Kidney glomerular epithelial cell (primary cell): ENCODE data around the gene RFC1.
"Not testable (repeated sequence)": the region's sequence is repeated elsewhere in the genome, so short reads cannot be mapped to it uniquely, and the experiment has no call there.

ENCODE experiments used
- DNase-seq: peaks from one replicate; lab custom pipeline; 2025; lab: John Stamatoyannopoulos, UW

The RFC1 gene

GRCh38 chr4:39353478-39354253 is 12.5 kb downstream of the RFC1 start:
- peak; percentile 59 for DNase-seq

- not testable (repeated sequence) for DNase-seq
Measured at GRCh38 chr4:39353149-39353477, 13.0 kb downstream of the RFC1 start.

DNA sequence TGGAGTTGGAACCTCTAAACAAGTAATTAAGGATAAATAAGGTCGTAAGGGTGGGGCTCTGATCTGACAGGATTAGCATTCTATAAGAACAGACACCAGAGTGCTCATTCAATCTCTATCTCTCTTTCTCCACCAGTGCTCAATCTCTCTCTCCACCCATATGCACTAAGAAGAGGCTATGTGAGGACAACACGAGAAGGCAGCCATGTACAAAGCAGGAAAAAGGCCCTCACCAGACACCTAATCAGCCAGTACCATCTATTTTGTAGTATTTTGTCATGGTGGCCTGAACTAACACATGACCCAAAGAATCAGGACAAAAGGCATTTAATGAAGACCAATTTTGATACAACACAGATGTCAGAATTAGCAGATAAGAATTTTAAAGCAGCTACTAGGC is 16.8 kb downstream of the RFC1 start:
- DNase-seq = no peak

- DNase-seq = no peak
Measured at GRCh38 chr4:39348371-39349315, 17.5 kb downstream of the RFC1 start.

DNA sequence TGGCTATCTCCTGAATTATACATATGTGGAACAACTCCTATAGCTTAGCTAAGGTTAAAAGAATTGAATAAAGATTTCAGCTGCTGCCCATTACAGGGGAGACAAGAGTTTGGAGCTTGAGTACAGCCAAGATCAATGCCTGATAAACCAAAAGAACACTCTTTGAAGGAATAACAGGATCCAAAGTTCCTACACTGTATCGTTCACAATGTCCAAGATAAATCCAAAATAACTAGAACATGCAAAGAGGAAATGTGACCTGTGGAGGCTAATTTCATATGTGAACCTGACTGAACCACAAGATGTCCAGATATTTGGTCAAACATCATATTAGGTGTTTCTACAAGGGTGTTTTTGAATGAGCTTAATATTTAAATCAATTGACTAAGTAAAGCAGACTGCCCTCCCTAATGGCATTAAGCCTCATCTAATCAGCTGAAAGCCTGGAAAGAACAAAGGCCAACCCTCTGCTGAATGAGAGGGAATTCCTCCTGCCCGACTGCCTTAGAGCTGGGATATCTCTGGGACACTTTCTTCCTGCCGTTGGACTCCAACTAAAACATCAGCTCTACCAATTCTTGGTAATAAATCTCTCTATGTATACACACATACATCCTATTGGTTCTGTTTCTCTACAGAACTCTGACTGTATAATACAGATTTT is 19.2 kb downstream of the RFC1 start:
- no peak for DNase-seq

DNA sequence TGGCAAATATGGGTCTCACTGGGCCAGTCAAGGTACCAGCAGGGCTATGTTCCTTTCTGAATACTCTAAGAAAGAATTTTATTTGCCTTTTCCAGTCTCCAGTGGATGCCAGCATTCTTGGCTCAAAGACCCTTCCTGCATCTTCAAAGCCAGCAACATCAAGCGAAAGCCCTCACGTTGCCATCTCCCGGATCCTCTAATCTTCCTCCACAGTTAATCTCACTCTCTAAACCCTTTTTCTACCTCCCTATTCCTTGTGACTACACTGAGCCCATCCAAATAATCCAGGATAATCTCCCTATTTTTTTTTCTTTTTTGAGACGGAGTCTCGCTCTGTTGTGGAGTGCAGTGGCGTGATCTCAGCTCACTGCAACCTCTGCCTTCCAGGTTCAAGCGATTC is 23.4 kb downstream of the RFC1 start:
- no peak for DNase-seq

DNA sequence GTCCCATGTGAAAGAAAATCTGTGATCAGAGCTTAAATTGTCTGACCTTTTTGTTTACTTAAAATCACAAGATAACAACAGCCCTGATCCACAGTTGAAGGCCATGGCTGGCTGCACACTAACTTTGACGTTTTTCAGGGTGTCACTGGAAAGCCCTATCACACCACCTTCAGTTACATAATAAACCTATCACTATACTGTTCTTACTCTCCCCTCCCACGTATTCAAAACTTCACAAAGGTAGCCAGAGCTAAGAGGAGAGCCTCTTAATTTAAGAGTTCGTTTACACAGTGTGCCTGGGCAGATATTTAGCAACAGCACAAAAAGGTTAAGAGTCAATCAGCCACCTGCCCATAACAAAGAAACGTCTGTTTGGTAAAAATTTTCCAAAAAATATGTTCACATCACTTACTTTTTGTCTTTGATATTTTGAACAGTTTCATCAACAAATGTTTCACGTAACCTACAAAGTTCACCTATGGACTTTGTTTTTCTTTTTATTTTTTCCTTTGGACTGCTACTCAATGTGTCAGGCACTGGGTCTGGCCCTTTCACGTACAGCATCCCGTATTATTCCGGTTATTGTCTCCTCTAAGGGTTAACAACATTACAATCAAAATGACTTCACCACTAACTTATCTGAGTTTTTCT is 25.0 kb downstream of the RFC1 start:
- DNase-seq = no peak

DNA sequence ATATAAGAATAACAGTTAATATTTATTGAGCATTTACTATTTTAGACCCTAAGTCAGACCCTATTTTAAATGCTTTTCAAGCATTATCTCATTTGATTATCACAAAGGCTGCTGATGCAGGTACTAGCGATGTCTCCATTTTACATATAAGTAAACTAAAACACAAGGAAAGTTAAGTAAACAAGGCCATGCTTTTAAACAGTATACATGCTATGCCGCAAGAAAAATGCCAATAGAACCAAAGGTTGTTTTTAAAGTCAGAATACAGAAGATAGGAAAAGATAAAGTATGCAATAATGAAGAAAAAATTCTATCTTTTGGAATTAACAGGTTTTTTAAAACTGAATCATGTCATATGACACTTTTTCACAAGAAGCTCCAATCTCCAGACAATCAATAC is 26.2 kb downstream of the RFC1 start:
- no peak for DNase-seq

- DNase-seq = no peak
Measured at GRCh38 chr4:39337841-39338240, 28.3 kb downstream of the RFC1 start.

DNA sequence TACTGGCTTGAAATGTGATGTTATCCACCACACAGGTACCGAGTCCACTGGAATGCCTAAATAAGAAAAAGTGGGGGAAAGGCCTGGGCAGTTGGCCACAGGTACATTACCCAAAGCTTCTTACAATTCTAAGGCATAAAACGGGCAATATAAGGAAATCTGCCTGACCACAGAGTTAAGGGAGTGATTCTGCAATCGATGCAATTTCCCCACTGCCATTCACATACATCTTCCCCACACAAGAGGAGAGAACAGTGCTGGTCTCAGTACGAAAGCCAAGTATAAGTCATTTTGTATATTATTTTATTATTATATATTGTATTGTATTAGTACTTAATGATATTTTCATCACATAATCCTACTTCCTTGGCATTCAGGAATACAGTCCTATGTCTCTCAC is 30.6 kb downstream of the RFC1 start:
- DNase-seq = no peak

GRCh38 chr4:39331191-39331590 is 35.0 kb downstream of the RFC1 start:
- DNase-seq = no peak

- DNase-seq = no peak
Measured at GRCh38 chr4:39330353-39330752, 35.8 kb downstream of the RFC1 start.

- DNase-seq = no peak
Measured at GRCh38 chr4:39326468-39326977, 39.6 kb downstream of the RFC1 start.

DNA sequence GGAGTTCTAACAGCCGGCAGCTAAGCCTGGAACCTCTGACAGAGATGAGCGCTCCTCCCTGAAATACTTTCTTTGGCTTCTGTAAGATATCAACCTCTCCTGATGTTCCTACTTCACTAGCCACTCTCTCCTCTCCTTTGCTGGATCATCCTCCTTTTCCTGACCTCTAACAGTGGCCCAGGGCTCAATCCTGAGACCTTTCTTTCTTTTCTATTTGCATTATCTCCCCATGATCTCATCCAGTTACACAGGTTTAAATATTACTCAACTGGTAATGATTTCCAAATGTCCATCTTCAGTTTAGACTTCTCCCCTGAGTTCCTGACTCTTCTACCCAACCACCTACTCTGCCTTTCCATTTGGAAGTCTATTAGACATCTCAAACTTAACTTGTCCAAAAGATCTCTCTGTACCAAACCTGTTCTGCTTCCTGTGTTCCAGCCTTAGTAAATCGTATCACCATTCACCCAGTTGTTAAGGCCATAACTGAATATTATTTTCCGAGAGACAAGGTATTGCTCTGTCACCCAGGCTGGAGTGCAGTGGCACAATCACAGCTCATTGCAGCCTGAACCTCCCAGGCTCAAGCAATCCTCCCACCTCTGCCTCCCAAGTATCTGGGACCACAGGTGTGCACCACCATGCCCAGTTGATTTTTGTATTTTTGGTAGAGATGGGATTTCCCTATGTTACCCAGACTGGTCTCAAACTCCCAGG is 41.1 kb downstream of the RFC1 start:
- peak; percentile 12 for DNase-seq

DNA sequence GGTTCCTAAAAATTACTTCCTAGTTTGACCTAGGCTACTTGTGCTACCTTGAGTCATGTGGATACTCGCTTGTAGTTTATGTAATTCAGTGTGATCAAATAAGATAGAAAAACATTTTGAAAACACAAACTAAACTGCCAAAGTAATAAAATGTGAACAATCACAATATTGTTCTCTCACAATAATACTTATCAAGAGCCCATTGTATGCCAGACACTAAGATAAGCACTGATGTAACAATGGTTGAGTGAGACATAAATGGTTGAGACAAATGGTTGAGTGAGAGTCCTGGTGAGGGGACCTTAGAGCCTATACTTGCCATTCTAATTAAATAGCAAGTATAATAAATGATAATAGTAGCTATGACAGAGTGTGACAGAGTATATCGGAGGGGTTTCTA is 41.7 kb downstream of the RFC1 start:
- no peak for DNase-seq

- no peak for DNase-seq
Measured at GRCh38 chr4:39323821-39324220, 42.3 kb downstream of the RFC1 start.

- DNase-seq = peak; percentile 26
Measured at GRCh38 chr4:39320381-39321115, 45.6 kb downstream of the RFC1 start.

- peak; percentile 90 for DNase-seq
Measured at GRCh38 chr4:39319676-39320075, 46.5 kb downstream of the RFC1 start.

DNA sequence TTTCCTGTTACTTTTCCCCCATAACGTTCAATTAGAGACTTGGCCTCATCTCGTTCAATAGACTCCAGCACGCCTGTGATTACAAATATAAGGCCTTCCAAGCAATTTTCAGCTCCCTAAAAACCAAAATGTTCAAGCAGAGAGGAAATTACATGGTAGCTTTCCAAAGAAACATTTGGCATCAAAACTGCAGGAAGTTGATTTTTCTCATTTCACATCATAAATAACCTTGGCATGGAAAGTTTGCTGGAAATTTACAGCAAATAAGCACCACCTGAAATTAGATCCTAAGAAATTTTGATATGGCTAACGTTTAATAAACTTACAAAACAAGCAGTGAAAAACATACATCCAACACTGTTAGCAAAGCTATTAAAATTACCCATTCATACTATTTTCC is 53.3 kb downstream of the RFC1 start:
- no peak for DNase-seq

- no peak for DNase-seq
Measured at GRCh38 chr4:39308611-39309010, 57.6 kb downstream of the RFC1 start.
